NCI-H2171 (cell line): ENCODE data around the gene NOTCH4.
"Not testable (repeated sequence)": the region's sequence is repeated elsewhere in the genome, so short reads cannot be mapped to it uniquely, and the experiment has no call there.

Source experiments
- DNase-seq: peaks from one replicate; lab custom pipeline; 2025; lab: John Stamatoyannopoulos, UW

Gene NOTCH4

GRCh38 chr6:32193096-32193495, 30.8 kb downstream of the NOTCH4 start:
- DNase-seq = not testable (repeated sequence)

GRCh38 chr6:32192608-32193039, 31.2 kb downstream of the NOTCH4 start, which contains the start of gene GPSM3:
Gene GPSM3, minus strand, starts transcription at chr6:32192643. Its CDS starts 130 bp downstream, at chr6:32192513.
- no peak for DNase-seq

GRCh38 chr6:32191696-32192607, 31.9 kb downstream of the NOTCH4 start:
- no peak for DNase-seq

- DNase-seq = no peak
These were observed 32.8 kb downstream of the NOTCH4 start for GRCh38 chr6:32190911-32191677.

GRCh38 chr6:32190054-32190851, 33.6 kb downstream of the NOTCH4 start, which contains the start of gene PBX2:
Gene PBX2, minus strand, starts transcription at chr6:32190202. Its CDS starts 287 bp downstream, at chr6:32189915.
- peak; percentile 80 for DNase-seq

GRCh38 chr6:32189742-32190053, 34.2 kb downstream of the NOTCH4 start:
- no peak for DNase-seq

- DNase-seq = no peak
These were observed 34.7 kb downstream of the NOTCH4 start for GRCh38 chr6:32189069-32189741.

GRCh38 chr6:32188381-32189068, 35.3 kb downstream of the NOTCH4 start:
- DNase-seq = no peak

- not testable (repeated sequence) for DNase-seq
These were observed 36.0 kb downstream of the NOTCH4 start for GRCh38 chr6:32187725-32188380.

GRCh38 chr6:32187009-32187709, 36.7 kb downstream of the NOTCH4 start:
- DNase-seq = no peak

- DNase-seq = not testable (repeated sequence)
These were observed 37.6 kb downstream of the NOTCH4 start for GRCh38 chr6:32186151-32186840.

- not testable (repeated sequence) for DNase-seq
These were observed 38.2 kb downstream of the NOTCH4 start for GRCh38 chr6:32185681-32186131.

- no peak for DNase-seq
These were observed 39.7 kb downstream of the NOTCH4 start, which contains the start of gene AGER for GRCh38 chr6:32184084-32184640. Gene AGER, minus strand, starts transcription at chr6:32184253. Its CDS starts 31 bp downstream, at chr6:32184222.

GRCh38 chr6:32183483-32184083, 40.3 kb downstream of the NOTCH4 start:
- no peak for DNase-seq

GRCh38 chr6:32183030-32183429, 40.8 kb downstream of the NOTCH4 start:
- DNase-seq = no peak

- DNase-seq = no peak
These were observed 41.3 kb downstream of the NOTCH4 start for GRCh38 chr6:32182555-32182981.

GRCh38 chr6:32181915-32182529, 41.8 kb downstream of the NOTCH4 start:
- DNase-seq = no peak
